Motor neuron (in vitro differentiated cells): Measurements from ENCODE around the gene TSFM. TPM values are rescaled to one million over a fixed set of nuclear protein-coding genes. Genes with fewer than 3 reads are reported as not detected.
A peak's percentile ranks its signal among the peaks of the same experiment; 100 is the strongest.

Experiments used
- ATAC-seq, 8 experiments: fragments of 200-7000 bp; cut with Tn5 transposase; replicated peaks in 6 of 8; 2 replicates each; pipeline ENCODE4 v1.8.0; 2021; ENCODE audit warnings: mild to moderate bottlenecking in 8 of 8, moderate library complexity in 8 of 8
- H3K27ac ChIP-seq, 2 donors: fragments of 250-450 bp; sonication (Bioruptor Pico); 2 replicates each; pipeline ENCODE4 v1.9.0; 2021; ENCODE audit warnings: antibody characterized with exemption in 2 of 2, mild to moderate bottlenecking in 2 of 2, moderate library complexity in 1 of 2
- H3K4me1 ChIP-seq, 2 donors: fragments of 250-450 bp; sonication (Bioruptor Pico); replicated peaks in 1 of 2; 2 replicates each; pipeline ENCODE4 v1.6.1; 2021; ENCODE audit warnings: antibody characterized with exemption in 2 of 2, mild to moderate bottlenecking in 2 of 2, moderate library complexity in 1 of 2
- H3K4me3 ChIP-seq, 5 donors: fragments of 250-450 bp; sonication (Bioruptor Pico); 2 replicates each; pipeline ENCODE4 v1.9.0; 2021; ENCODE audit warnings: antibody characterized with exemption in 5 of 5, mild to moderate bottlenecking in 5 of 5, moderate library complexity in 4 of 5
- WGBS, 10 experiments: fragments of 450-650 bp; shearing (Covaris generic); methylation state at CpG; one replicate each; pipeline ENCODE4 v1.0.0; 2022; 5-methylcytosine and 5-hydroxymethylcytosine counted together
- in situ Hi-C, 9 experiments: fragments of 400-800 bp; cut with MboI; loops; one replicate each; pipeline ENCODE4 v1.15.0; 2021; ENCODE audit warnings: low sequenced_read_pairs in 9 of 9, low pct_unique_long_range_greater_than_20kb in 2 of 9; ENCODE audit not compliant: unreplicated experiment in 9 of 9
- total RNA-seq, 8 experiments: library from RNA; unstranded; fragments of 300-600 nt; gene quantifications; 2 replicates each; pipeline versions ENCODE4 v1.2.3 to v1.2.4, GENCODE V29; 2022

Gene TSFM
- total RNA-seq, 8 experiments from 2014 or later, result 15.2 to 39.7 (median 24.3) TPM

- in situ Hi-C loops, result no loop called here
- Histone ChIP-seq H3K27ac (no peak overlapping the region), H3K4me3 (no peak overlapping the region), H3K4me1 (peaks cover 4 to 9% of the 10 kb centered on the region in 2 donors)
- WGBS, 10 experiments, result 20 to 100% (median 93%) methylated on average over 1 to 3 of the region's 3 CpGs
- no peak for ATAC-seq
Measured at GRCh38 chr12:57781244-57781643, 1.3 kb upstream of the TSFM start.

GRCh38 chr12:57781801-57782200 is 786 bp upstream of the TSFM start:
- in situ Hi-C loops, result no loop called here
- peaks cover 4 to 9% of the 10 kb centered on the region in 2 donors for H3K4me1 ChIP-seq
- ATAC-seq, result no peak
- H3K27ac ChIP-seq, result no peak overlapping the region
- WGBS, 10 experiments, result 17 to 83% (median 52%) methylated on average over 1 to 2 of the region's 2 CpGs
- no peak overlapping the region for H3K4me3 ChIP-seq

GRCh38 chr12:57782243-57782607 is 362 bp upstream of the TSFM start:
- WGBS, 10 experiments, result 0 to 67% (median 31%) methylated on average over 2 to 4 of the region's 4 CpGs; no CpG with 5 or more reads in 1 of the 10 experiments
- H3K27ac ChIP-seq, result no peak overlapping the region

GRCh38 chr12:57783466-57783801 is 847 bp downstream of the TSFM start:
- WGBS, 10 experiments, result 40 to 90% (median 82%) methylated on average over 1 to 12 of the region's 12 CpGs; no CpG with 5 or more reads in 4 of the 10 experiments
- in situ Hi-C loops, result no loop called here
- Histone ChIP-seq H3K27ac (no peak overlapping the region), H3K4me3 (peak overlapping the region; percentile 62 to 97 (median 73)), H3K4me1 (peaks cover 4 to 9% of the 10 kb centered on the region in 2 donors)
- no peak for ATAC-seq

More at GRCh38 chr12:57782243-57782607, 362 bp upstream of the TSFM start:
- ATAC-seq, result peak in 3 of 8 experiments; percentile 2 to 6 (median 5)
- H3K4me1 ChIP-seq, result peaks cover 4 to 9% of the 10 kb centered on the region in 2 donors
- peak overlapping the region in 3 of 5 donors; percentile 69 to 97 (median 73) for H3K4me3 ChIP-seq
- in situ Hi-C loops, result no loop called here

- in situ Hi-C loops, result no loop called here
- Histone ChIP-seq H3K4me1 (peaks cover 4 to 9% of the 10 kb centered on the region in 2 donors), H3K4me3 (peak overlapping the region in 4 of 5 donors; percentile 62 to 97 (median 71)), H3K27ac (no peak overlapping the region)
- 75 to 100% (median 83%) methylated on average over 1 to 8 of the region's 11 CpGs; no CpG with 5 or more reads in 1 of the 10 experiments for WGBS, 10 experiments
- ATAC-seq, result no peak
Measured at GRCh38 chr12:57783861-57784260, 1.3 kb downstream of the TSFM start.

GRCh38 chr12:57793920-57794319 is 11.3 kb downstream of the TSFM start:
- peak in 2 of 8 experiments; percentile 95 to 96 for ATAC-seq
- no peak overlapping the region for H3K4me3 ChIP-seq
- no peaks in the 10 kb centered on the region for H3K4me1 ChIP-seq
- H3K27ac ChIP-seq, result no peak overlapping the region
- 0 to 100% (median 47%) methylated on average over 1 of the region's 1 CpG; no CpG with 5 or more reads in 4 of the 10 experiments for WGBS, 10 experiments
- in situ Hi-C loops, result no loop called here

GRCh38 chr12:57795354-57795753 is 12.8 kb downstream of the TSFM start:
- in situ Hi-C loops, result no loop called here
- 90 to 100% (median 97%) methylated on average over 1 to 5 of the region's 6 CpGs; no CpG with 5 or more reads in 4 of the 10 experiments for WGBS, 10 experiments
- Histone ChIP-seq H3K4me1 (no peaks in the 10 kb centered on the region), H3K27ac (no peak overlapping the region), H3K4me3 (no peak overlapping the region)
- ATAC-seq, result no peak

- WGBS, 10 experiments, result 83 to 100% (median 100%) methylated on average over 1 of the region's 1 CpG; no CpG with 5 or more reads in 4 of the 10 experiments
- no peak overlapping the region for H3K27ac ChIP-seq
- no peak overlapping the region for H3K4me3 ChIP-seq
- H3K4me1 ChIP-seq, result no peaks in the 10 kb centered on the region
- no peak for ATAC-seq
- in situ Hi-C loops, result no loop called here
Measured at GRCh38 chr12:57796996-57797395, 14.4 kb downstream of the TSFM start.

- no peaks in the 10 kb centered on the region for H3K4me1 ChIP-seq
- WGBS, 10 experiments, result 83 to 100% (median 96%) methylated on average over 1 of the region's 1 CpG; no CpG with 5 or more reads in 4 of the 10 experiments
- no peak overlapping the region for H3K27ac ChIP-seq
- no peak overlapping the region for H3K4me3 ChIP-seq
- in situ Hi-C loops, result no loop called here
- no peak for ATAC-seq
Measured at GRCh38 chr12:57797933-57798332, 15.3 kb downstream of the TSFM start.

- Histone ChIP-seq H3K4me1 (no peaks in the 10 kb centered on the region), H3K27ac (no peak overlapping the region), H3K4me3 (no peak overlapping the region)
- WGBS, 10 experiments, result 81 to 100% (median 91%) methylated on average over 1 to 3 of the region's 3 CpGs; no CpG with 5 or more reads in 1 of the 10 experiments
- no peak for ATAC-seq
- in situ Hi-C loops, result loop anchor here in 6 of 9 experiments (25.0 kb wide), 1 partner anchor 111 kb away; no protein-coding TSS in a partner anchor
Measured at GRCh38 chr12:57800965-57801364, 18.4 kb downstream of the TSFM start.

GRCh38 chr12:57802607-57803006 is 20.0 kb downstream of the TSFM start:
- Histone ChIP-seq H3K27ac (no peak overlapping the region), H3K4me3 (no peak overlapping the region), H3K4me1 (no peaks in the 10 kb centered on the region)
- ATAC-seq, result no peak
- in situ Hi-C loops, result loop anchor here in 6 of 9 experiments (25.0 kb wide), 1 partner anchor 110 kb away; no protein-coding TSS in a partner anchor
- 60 to 86% (median 76%) methylated on average over 1 of the region's 1 CpG; no CpG with 5 or more reads in 6 of the 10 experiments for WGBS, 10 experiments

- 7 to 85% (median 53%) methylated on average over 2 to 6 of the region's 9 CpGs; no CpG with 5 or more reads in 4 of the 10 experiments for WGBS, 10 experiments
- in situ Hi-C loops, result loop anchor here in 6 of 9 experiments (25.0 kb wide), 1 partner anchor 109 kb away; no protein-coding TSS in a partner anchor
- Histone ChIP-seq H3K4me1 (no peaks in the 10 kb centered on the region), H3K27ac (no peak overlapping the region), H3K4me3 (no peak overlapping the region)
- peak; percentile 40 to 85 (median 58) for ATAC-seq
Measured at GRCh38 chr12:57803319-57803893, 20.8 kb downstream of the TSFM start.

- Histone ChIP-seq H3K4me3 (no peak overlapping the region), H3K27ac (no peak overlapping the region), H3K4me1 (no peaks in the 10 kb centered on the region)
- ATAC-seq, result no peak
- in situ Hi-C loops, result loop anchor here in 6 of 9 experiments (25.0 kb wide), 1 partner anchor 106 kb away; no protein-coding TSS in a partner anchor
- 67 to 100% (median 100%) methylated on average over 1 to 3 of the region's 3 CpGs; no CpG with 5 or more reads in 3 of the 10 experiments for WGBS, 10 experiments
Measured at GRCh38 chr12:57806677-57807076, 24.1 kb downstream of the TSFM start.
